Measurements from ENCODE around the gene GNB5.

GNB5 gene

GRCh38 chr15:52181938-52182780, 9.0 kb downstream of the GNB5 start:
- no peak for TF ChIP-seq CTCF (IDR thresholded peaks at IDR 0.05; ENCODE audit: low read depth, low read length)

GRCh38 chr15:52180851-52181450, 10.2 kb downstream of the GNB5 start:
- no peak for TF ChIP-seq CTCF (IDR thresholded peaks at IDR 0.05; ENCODE audit: low read depth, low read length)

More at GRCh38 chr15:52181938-52182780, 9.0 kb downstream of the GNB5 start:
- H3K4me3 ChIP-seq (ENCODE audit: low read depth, low read length): no peak overlapping the region

GRCh38 chr15:52180196-52180835, 10.9 kb downstream of the GNB5 start:
- H3K4me3 ChIP-seq (ENCODE audit: low read depth, low read length): peak overlapping the region; percentile 68
- TF ChIP-seq CTCF (IDR thresholded peaks at IDR 0.05; ENCODE audit: low read depth, low read length): no peak

More at GRCh38 chr15:52180851-52181450, 10.2 kb downstream of the GNB5 start:
- no peak overlapping the region for H3K4me3 ChIP-seq (ENCODE audit: low read depth, low read length)

GRCh38 chr15:52179278-52180195, 11.7 kb downstream of the GNB5 start:
- no peak for TF ChIP-seq CTCF (IDR thresholded peaks at IDR 0.05; ENCODE audit: low read depth, low read length)
- H3K4me3 ChIP-seq (ENCODE audit: low read depth, low read length): peak overlapping the region; percentile 68

GRCh38 chr15:52178765-52179164, 12.4 kb downstream of the GNB5 start:
- no peak for TF ChIP-seq CTCF (IDR thresholded peaks at IDR 0.05; ENCODE audit: low read depth, low read length)
- H3K4me3 ChIP-seq (ENCODE audit: low read depth, low read length): peak overlapping the region; percentile 68

GRCh38 chr15:52172869-52173268, 18.3 kb downstream of the GNB5 start:
- H3K4me3 ChIP-seq (ENCODE audit: low read depth, low read length): no peak overlapping the region
- TF ChIP-seq CTCF (IDR thresholded peaks at IDR 0.05; ENCODE audit: low read depth, low read length): no peak
